Measurements from ENCODE around the gene GMCL2.

Gene GMCL2

DNA sequence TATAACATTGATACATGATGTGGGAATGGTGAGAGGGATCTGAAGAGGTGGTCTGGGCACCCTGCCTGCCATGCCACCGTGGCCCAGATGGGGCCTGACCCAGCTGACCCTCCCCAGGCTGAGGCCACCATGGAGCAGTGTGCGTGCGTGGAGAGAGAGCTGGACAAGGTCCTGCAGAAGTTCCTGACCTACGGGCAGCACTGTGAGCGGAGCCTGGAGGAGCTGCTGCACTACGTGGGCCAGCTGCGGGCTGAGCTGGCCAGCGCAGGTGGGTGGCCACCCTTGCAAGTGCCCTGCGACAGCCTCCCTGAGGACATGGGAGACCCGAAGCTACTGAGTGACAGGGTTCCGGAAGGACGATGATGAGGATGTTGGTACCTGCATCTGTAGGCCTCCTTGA is 49.2 kb downstream of the GMCL2 start:
- no peak for DNase-seq (ENCODE audit: low spot score)

- no peak for DNase-seq (ENCODE audit: low spot score)
Measured at GRCh38 chr5:178136990-178137389, 50.2 kb downstream of the GMCL2 start.
